Measurements from ENCODE around the gene AMZ1. TPM values are rescaled to one million over a fixed set of nuclear protein-coding genes. Genes with fewer than 3 reads are reported as not detected.
"Not testable (repeated sequence)": the region's sequence is repeated elsewhere in the genome, so short reads cannot be mapped to it uniquely, and the experiment has no call there.

The AMZ1 gene
- total RNA-seq, 1 experiment from 2014 or later = 0.74 TPM

DNA sequence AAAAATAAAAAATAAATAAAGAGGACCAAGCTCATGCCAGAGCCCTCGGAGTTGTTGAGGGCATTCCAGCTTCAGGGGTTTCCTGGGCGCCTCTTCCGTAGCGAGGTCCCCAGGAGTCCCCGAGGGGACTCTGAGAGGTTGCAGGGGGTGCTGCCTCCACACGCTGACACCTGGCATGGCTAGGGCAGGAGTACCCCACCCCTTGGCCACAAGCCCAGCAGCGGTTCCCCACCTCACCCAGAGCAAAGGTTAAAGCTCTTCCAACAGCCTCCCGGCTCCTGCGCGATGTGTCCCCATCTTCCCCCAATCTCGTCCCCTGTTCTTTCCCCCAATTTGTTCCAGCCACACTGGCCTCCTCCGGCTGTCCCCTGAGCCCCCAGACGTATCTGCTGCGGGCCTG is 4.5 kb downstream of the AMZ1 start:
- H4K8ac ChIP-seq (replicated peaks; ENCODE audit: insufficient read length, low read depth, low read length) = no peak overlapping the region
- no peaks in the 10 kb centered on the region for H3K4me1 ChIP-seq (ENCODE audit: insufficient read depth, low read length)
- Mint-ChIP-seq H3K36me3 (ENCODE audit: insufficient read depth in 1 of 3, low read depth in 3 of 3) (no peaks in the 10 kb centered on the region), H3K9me3 (no peaks in the 10 kb centered on the region), H3K27ac (no peak overlapping the region; a peak in 1 of 7 replicates), H3K4me3 (no peak overlapping the region), H3K4me1 (peaks cover 5 to 8% of the 10 kb centered on the region in 2 experiments), H3K27me3 (ENCODE audit: low read depth) (peaks cover 35% of the 10 kb centered on the region)
- H3K23me2 ChIP-seq (ENCODE audit: insufficient read length, low read depth, low read length, poor library complexity, severe bottlenecking) = peaks cover 11% of the 10 kb centered on the region
- no peak overlapping the region for H2BK15ac ChIP-seq (ENCODE audit: low read depth, low read length)
- no peak overlapping the region for H2BK120ac ChIP-seq (ENCODE audit: low read depth, low read length, poor library complexity, severe bottlenecking)
- no peak overlapping the region for H3K27ac ChIP-seq (ENCODE audit: insufficient read length, low read depth, low read length)
- no peak overlapping the region for H4K5ac ChIP-seq (ENCODE audit: insufficient read length, low read depth, low read length)
- DNase-seq = no peak
- H2AFZ ChIP-seq (ENCODE audit: low read length) = no peak overlapping the region
- H3K14ac ChIP-seq (ENCODE audit: insufficient read depth, low read length) = no peak overlapping the region
- H3T11ph ChIP-seq (ENCODE audit: low read length) = no peak overlapping the region
- no peak overlapping the region for H3K56ac ChIP-seq (ENCODE audit: insufficient read length, low read depth, low read length)
- H3K9me3 ChIP-seq (ENCODE audit: control insufficient read depth, low read depth, low read length) = no peaks in the 10 kb centered on the region
- H3K23ac ChIP-seq (ENCODE audit: insufficient read length, low read depth, low read length) = no peak overlapping the region
- no peak for TF ChIP-seq CTCF (conservative IDR thresholded peaks at IDR 0.05)
- H3K18ac ChIP-seq (ENCODE audit: insufficient read length, low read depth, low read length) = no peak overlapping the region
- H3K79me2 ChIP-seq (ENCODE audit: insufficient read depth, low read length) = no peaks in the 10 kb centered on the region
- no peak overlapping the region for H2BK5ac ChIP-seq (ENCODE audit: insufficient read length, low read length)
- no peak overlapping the region for H2BK20ac ChIP-seq (ENCODE audit: low read depth, low read length, poor library complexity, severe bottlenecking)
- H3K79me1 ChIP-seq (ENCODE audit: insufficient read depth, low read depth, low read length, poor library complexity, severe bottlenecking) = no peaks in the 10 kb centered on the region
- no peak overlapping the region for H3K9ac ChIP-seq (ENCODE audit: extremely low read depth, insufficient read length, low read length)
- H3K4ac ChIP-seq (ENCODE audit: low read depth, low read length) = no peak overlapping the region
- peaks cover 8% of the 10 kb centered on the region; the same call in 1 of the 2 replicates for H3K27me3 ChIP-seq (ENCODE audit: insufficient read depth, low read length)
- no peaks in the 10 kb centered on the region for H4K20me1 ChIP-seq (ENCODE audit: control insufficient read depth, insufficient read depth, insufficient read length)
- H2AK5ac ChIP-seq (ENCODE audit: insufficient read length, low read length) = no peak overlapping the region
- no peak overlapping the region for H4K91ac ChIP-seq (ENCODE audit: insufficient read length, low read depth, low read length)
- H3K4me2 ChIP-seq (ENCODE audit: insufficient read depth, insufficient read length, low read length) = no peak overlapping the region
- WGBS (ENCODE audit: extremely low coverage, insufficient read length, low lambda C conversion rate) = no CpG with 5 or more reads among the region's 14 CpGs
- H2BK12ac ChIP-seq (ENCODE audit: insufficient read length, low read depth, low read length) = no peak overlapping the region

DNA sequence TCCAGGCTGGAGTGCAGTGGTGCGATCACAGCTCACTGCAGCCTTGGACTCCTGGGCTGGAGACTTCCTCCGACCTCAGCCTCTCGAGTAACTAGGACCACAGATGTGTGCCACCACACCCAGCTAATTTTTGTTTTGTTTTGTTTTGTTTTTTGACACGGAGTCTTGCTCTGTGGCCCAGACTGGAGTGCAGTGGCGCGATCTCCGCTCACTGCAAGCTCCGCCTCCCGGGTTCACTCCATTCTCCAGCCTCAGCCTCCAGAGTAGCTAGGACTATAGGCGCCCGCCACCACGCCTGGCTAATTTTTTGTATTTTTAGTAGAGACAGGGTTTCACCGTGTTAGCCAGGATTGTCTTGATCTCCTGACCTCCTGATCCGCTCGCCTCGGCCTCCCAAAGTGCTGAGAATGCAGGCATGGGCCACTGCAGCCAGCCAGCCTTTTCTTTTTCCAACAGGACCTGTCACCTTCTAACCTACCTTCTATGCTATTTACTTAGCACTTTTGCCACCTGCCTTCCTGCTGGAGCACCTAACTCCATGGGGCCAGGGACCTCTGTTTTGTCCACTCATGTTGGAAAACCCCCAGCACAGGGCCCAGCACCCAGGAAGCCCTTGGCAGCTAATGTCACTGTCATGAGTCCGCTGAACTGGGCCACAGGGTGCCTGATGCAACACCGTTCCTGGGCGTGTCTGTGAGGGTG is 5.6 kb downstream of the AMZ1 start:
- peaks cover 28% of the 10 kb centered on the region for H3K27me3 Mint-ChIP-seq (ENCODE audit: low read depth)
- H3K56ac ChIP-seq (ENCODE audit: insufficient read length, low read depth, low read length); H4K8ac ChIP-seq (replicated peaks; ENCODE audit: insufficient read length, low read depth, low read length); H3K9me3 Mint-ChIP-seq; H3K4me1 ChIP-seq (ENCODE audit: insufficient read depth, low read length); H3K9ac ChIP-seq (ENCODE audit: extremely low read depth, insufficient read length, low read length); H3K9me3 ChIP-seq (ENCODE audit: control insufficient read depth, low read depth, low read length); H3K18ac ChIP-seq (ENCODE audit: insufficient read length, low read depth, low read length); H3K27ac ChIP-seq (ENCODE audit: insufficient read length, low read depth, low read length); H3K36me3 Mint-ChIP-seq (ENCODE audit: insufficient read depth in 1 of 3, low read depth in 3 of 3); H3K79me1 ChIP-seq (ENCODE audit: insufficient read depth, low read depth, low read length, poor library complexity, severe bottlenecking); H2AK5ac ChIP-seq (ENCODE audit: insufficient read length, low read length); H2BK5ac ChIP-seq (ENCODE audit: insufficient read length, low read length); H2BK12ac ChIP-seq (ENCODE audit: insufficient read length, low read depth, low read length); H2BK15ac ChIP-seq (ENCODE audit: low read depth, low read length); H2BK20ac ChIP-seq (ENCODE audit: low read depth, low read length, poor library complexity, severe bottlenecking); H3K14ac ChIP-seq (ENCODE audit: insufficient read depth, low read length); H3K4me1 Mint-ChIP-seq; H4K5ac ChIP-seq (ENCODE audit: insufficient read length, low read depth, low read length); H3K27me3 ChIP-seq (ENCODE audit: insufficient read depth, low read length); H4K91ac ChIP-seq (ENCODE audit: insufficient read length, low read depth, low read length); H3K4ac ChIP-seq (ENCODE audit: low read depth, low read length); H2BK120ac ChIP-seq (ENCODE audit: low read depth, low read length, poor library complexity, severe bottlenecking); H3K4me2 ChIP-seq (ENCODE audit: insufficient read depth, insufficient read length, low read length); H3T11ph ChIP-seq (ENCODE audit: low read length); H3K23me2 ChIP-seq (ENCODE audit: insufficient read length, low read depth, low read length, poor library complexity, severe bottlenecking); H3K79me2 ChIP-seq (ENCODE audit: insufficient read depth, low read length); DNase-seq; H3K23ac ChIP-seq (ENCODE audit: insufficient read length, low read depth, low read length); H3K4me3 Mint-ChIP-seq; H2AFZ ChIP-seq (ENCODE audit: low read length); H4K20me1 ChIP-seq (ENCODE audit: control insufficient read depth, insufficient read depth, insufficient read length): not testable (repeated sequence)
- no CpG with 5 or more reads among the region's 19 CpGs for WGBS (ENCODE audit: extremely low coverage, insufficient read length, low lambda C conversion rate)
- H3K27ac Mint-ChIP-seq = peak overlapping the region in 1 of 3 experiments; percentile 28; a peak in 2 of 7 replicates

All from H9 (cell line).